K562 (cell line): ENCODE data around the gene KCNA10. TPM values are rescaled to one million over a fixed set of nuclear protein-coding genes. Genes with fewer than 3 reads are reported as not detected.

Source experiments
- ATAC-seq: fragments of 200-7000 bp; cut with Tn5 transposase; 3 replicates; pipeline ENCODE4 v1.9.1; 2020; ENCODE audit warnings: moderate library complexity
- BruUV-seq: library from RNA; stranded (reverse); fragments of 400-500 nt; replicated peaks from 2 replicates; lab custom pipeline; 2021; lab: Mats Ljungman, UMichigan
- CTCF ChIA-PET: fragments of 300-600 bp; formaldehyde crosslinking; extraction: SDS; loops from one replicate; lab custom pipeline; 2021; ENCODE audit warnings: low intra/inter-chr PET ratio; lab: Yijun Ruan, JAX
- POLR2A ChIA-PET: fragments of 300-600, 350-650 bp; sonication (Branson Sonifier 250); formaldehyde crosslinking; extraction: SDS; loops from one replicate; lab custom pipeline; 2021; ENCODE audit warnings: antibody characterized with exemption, inconsistent platforms; lab: Yijun Ruan, JAX
- DNase-seq, 4 experiments: peaks; one replicate each; pipeline versions ENCODE4 v3.0.0 to v3.0.0-alpha.2; 2011 to 2018; ENCODE audit warnings: low spot score in 3 of 4, mixed read lengths in 3 of 4; ENCODE audit errors: extremely low read depth in 1 of 4
- FAIRE-seq: peaks from 2 replicates; lab custom pipeline; 2011; peaks lifted over from hg19 to GRCh38; lab: Jason Lieb, UNC
- H2AFZ ChIP-seq: 2 replicates; pipeline ENCODE4 v1.6.0; 2011; ENCODE audit warnings: low read depth, low read length, control low read depth, inconsistent platforms
- H3K27ac ChIP-seq: fragments of 200-600 bp; 3 replicates; pipeline ENCODE4 v1.8.0; 2011; ENCODE audit warnings: low read depth, mild to moderate bottlenecking, control low read depth, inconsistent platforms, low read length, moderate library complexity, mixed read lengths; ENCODE audit errors: extremely low read depth
- H3K27me3 ChIP-seq, 2 experiments: fragments of 300-600 bp in 1 of 2; 2 replicates in 1 of 2; 3 replicates in 1 of 2; pipeline versions ENCODE4 v1.6.0 to v1.8.0; 2011; ENCODE audit warnings: inconsistent platforms in 2 of 2, low read length in 2 of 2, mild to moderate bottlenecking in 1 of 2, mixed read lengths in 1 of 2, moderate library complexity in 1 of 2; ENCODE audit not compliant: control insufficient read depth in 2 of 2, insufficient read depth in 2 of 2
- H3K36me3 ChIP-seq: fragments of 300-600 bp; 3 replicates; pipeline ENCODE4 v1.8.0; 2011; ENCODE audit warnings: mild to moderate bottlenecking, low read length, inconsistent platforms; ENCODE audit not compliant: control insufficient read depth, insufficient read depth
- H3K4me1 ChIP-seq, 2 experiments: fragments of 200-600 bp in 1 of 2; replicated peaks in 1 of 2; 2 replicates in 1 of 2; 3 replicates in 1 of 2; pipeline versions ENCODE4 v1.5.1 to v1.8.0; 2011; ENCODE audit warnings: inconsistent platforms in 2 of 2, low read length in 2 of 2, mild to moderate bottlenecking in 1 of 2, mixed read lengths in 1 of 2, moderate library complexity in 1 of 2; ENCODE audit not compliant: control insufficient read depth in 2 of 2, insufficient read depth in 2 of 2
- H3K4me2 ChIP-seq: 2 replicates; pipeline ENCODE4 v1.6.1; 2011; ENCODE audit warnings: low read length, control low read depth, inconsistent platforms, mixed read lengths; ENCODE audit not compliant: insufficient read depth
- H3K4me3 ChIP-seq: fragments of 200-600 bp; sonication (generic), shearing (Covaris generic); 2 replicates; pipeline ENCODE4 v1.5.1; 2016; ENCODE audit warnings: control low read depth, inconsistent platforms
- H3K79me2 ChIP-seq: fragments of 200-600 bp; 3 replicates; pipeline ENCODE4 v1.8.0; 2011; ENCODE audit warnings: low read length, inconsistent platforms; ENCODE audit not compliant: control insufficient read depth, insufficient read depth
- H3K9ac ChIP-seq, 2 experiments: 2 replicates each; pipeline versions ENCODE4 v1.6.0 to v1.6.1; 2011; ENCODE audit warnings: low read depth in 2 of 2, low read length in 2 of 2, control low read depth in 1 of 2, inconsistent platforms in 1 of 2, mild to moderate bottlenecking in 1 of 2, mixed read lengths in 1 of 2; ENCODE audit not compliant: insufficient read depth in 1 of 2
- H3K9me1 ChIP-seq: one replicate; pipeline ENCODE4 v1.6.0; 2011; ENCODE audit warnings: inconsistent platforms, mild to moderate bottlenecking, low read length, moderate library complexity; ENCODE audit not compliant: control insufficient read depth, insufficient read depth
- H3K9me3 ChIP-seq: replicated peaks from 2 replicates; pipeline ENCODE4 v1.5.1; 2011; ENCODE audit warnings: low read depth, low read length, inconsistent platforms; ENCODE audit not compliant: control insufficient read depth, insufficient read depth
- H4K20me1 ChIP-seq: replicated peaks from 2 replicates; pipeline ENCODE4 v1.6.1; 2011; ENCODE audit warnings: low read length, inconsistent platforms, mixed read lengths; ENCODE audit not compliant: control insufficient read depth, insufficient read depth
- BACH1 ChIP-seq: fragments of 200-800 bp; sonication (Bioruptor generic); IDR thresholded peaks from 2 replicates; pipeline ENCODE4 v1.6.1; 2016; ENCODE audit warnings: missing genetic modification characterization, missing compliant biosample characterization
- CUX1 ChIP-seq: fragments of 200-800 bp; sonication (Bioruptor generic); IDR thresholded peaks from 2 replicates; pipeline ENCODE4 v1.6.1; 2016; ENCODE audit warnings: missing genetic modification characterization, missing compliant biosample characterization
- FOXJ2 ChIP-seq: fragments of 200-800 bp; sonication (Bioruptor generic); IDR thresholded peaks from 2 replicates; pipeline ENCODE4 v1.6.1; 2016; ENCODE audit warnings: missing genetic modification characterization, missing compliant biosample characterization
- HLTF ChIP-seq: fragments of 450-650 bp; IDR thresholded peaks from 2 replicates; pipeline ENCODE4 v1.6.1; 2016
- POLR2B ChIP-seq: fragments of 450-650 bp; IDR thresholded peaks from 2 replicates; pipeline ENCODE4 v1.6.1; 2018; ENCODE audit warnings: low read depth; ENCODE audit not compliant: partially characterized antibody
- RUNX1 ChIP-seq: sonication (generic); IDR thresholded peaks from 2 replicates; pipeline ENCODE4 v1.6.1; 2016; ENCODE audit warnings: antibody characterized with exemption, low read depth
- SNRNP70 ChIP-seq: fragments of 200-400 bp; formaldehyde crosslinking; optimal IDR thresholded peaks from 2 replicates; pipeline ENCODE3; 2017; ENCODE audit warnings: low read depth, low read length
- TCFL5 ChIP-seq: fragments of 250-450 bp; sonication (Bioruptor Pico); conservative IDR thresholded peaks from 2 replicates; pipeline ENCODE4 v1.6.1; 2021; ENCODE audit warnings: mild to moderate bottlenecking, moderate library complexity, matching md5 sums
- ZKSCAN8 ChIP-seq: fragments of 200-800 bp; sonication (Bioruptor generic); IDR thresholded peaks from 2 replicates; pipeline ENCODE4 v1.6.1; 2016; ENCODE audit warnings: missing genetic modification characterization, missing compliant biosample characterization
- ZNF584 ChIP-seq: fragments of 200-800 bp; sonication (Bioruptor generic); IDR thresholded peaks from 2 replicates; pipeline ENCODE4 v1.6.1; 2016; ENCODE audit warnings: low read depth, mild to moderate bottlenecking, missing genetic modification characterization, missing compliant biosample characterization
- WGBS: fragments of 100-300 bp; shearing (Covaris generic); methylation state at CpG from one replicate; pipeline ENCODE4 v1.1.6; 2016; ENCODE audit warnings: low coverage, mixed read lengths; ENCODE audit not compliant: insufficient coverage; ENCODE audit errors: missing lambda C conversion rate; 5-methylcytosine and 5-hydroxymethylcytosine counted together
- in situ Hi-C: fragments of 300-500 bp; cut with MboI; formaldehyde crosslinking; loops from 4 replicates; pipeline ENCODE4 v1.15.0; 2018; ENCODE audit warnings: inconsistent platforms, mixed read lengths
- intact Hi-C: fragments of 100-400 bp; cut with micrococcal nuclease; formaldehyde crosslinking; loops from 2 replicates; pipeline ENCODE4 v1.14.2; 2022
- polyA plus RNA-seq, 8 experiments: library from polyadenylated mRNA; depleted of rRNA in 4 of 8; stranded (reverse) in 5 of 8; unstranded in 3 of 8; fragments of >200 nt; fragmentation: Nextera tagmentation in 2 of 8; fragmentation: Illumina TruSeq in 1 of 8; extraction: Ambion mirVana in 2 of 8; extraction: Trizol in 1 of 8; gene quantifications; 2 replicates each; pipeline versions ENCODE4 v1.2.1 to v1.2.3, GENCODE V29; 2011 to 2014; ENCODE audit warnings: inconsistent platforms in 1 of 8, missing spikeins in 1 of 8
- total RNA-seq, 7 experiments: library from RNA; depleted of rRNA in 6 of 7; stranded (reverse); fragments of >200 nt in 6 of 7; fragmentation: Illumina TruSeq in 2 of 7; extraction: Trizol in 2 of 7; gene quantifications; 2 replicates each; pipeline versions ENCODE4 v1.2.1 to v1.2.3, GENCODE V29; 2011 to 2021; ENCODE audit warnings: low replicate concordance in 1 of 7
- TF ChIP-seq, protein P1 (sequence below): fragments of 150-350 bp; IDR thresholded peaks from 2 replicates; pipeline ENCODE4 v1.6.1; 2014; ENCODE audit warnings: low read depth, mild to moderate bottlenecking, low read length, borderline replicate concordance
- TF ChIP-seq, protein P2 (sequence below): sonication (generic); IDR thresholded peaks from 2 replicates; pipeline ENCODE4 v1.6.1; 2016

Gene KCNA10
- total and polyA plus RNA-seq, 9 of the 15 experiments (the other 6 are each of a cell fraction or from before 2014, with no cell fraction given), result not detected

GRCh38 chr1:110511436-110511835 lies 7.5 kb downstream of the KCNA10 start:
- H3K9me1 ChIP-seq, result no peaks in the 10 kb centered on the region
- WGBS, result 9% methylated on average over 6 of the region's 6 CpGs
- FAIRE-seq (no peak), DNase-seq (no peak), ATAC-seq (no peak)
- no TSS peak for BruUV-seq
- POLR2A ChIA-PET, result interaction anchor here (1.5 kb wide), 1 partner anchor 9 kb away, joined by 6 read pairs; no protein-coding TSS in a partner anchor
- CTCF ChIA-PET, result no interaction called here
- H2AFZ ChIP-seq, result no peak overlapping the region
- no peak overlapping the region for H3K4me3 ChIP-seq
- no peak overlapping the region for H3K4me2 ChIP-seq
- no peaks in the 10 kb centered on the region for H3K36me3 ChIP-seq
- peaks cover 3% of the 10 kb centered on the region; the same call in 1 of the 2 replicates for H4K20me1 ChIP-seq
- no peaks in the 10 kb centered on the region for H3K79me2 ChIP-seq
- intact Hi-C loops (no loop called here), in situ Hi-C loops (loop anchor here (10.0 kb wide), 1 partner anchor 483 kb away; no protein-coding TSS in a partner anchor)
- no peaks in the 10 kb centered on the region for H3K9me3 ChIP-seq
- no peak overlapping the region for H3K9ac ChIP-seq
- no peak overlapping the region for H3K27ac ChIP-seq
- TF ChIP-seq, protein P1, sequence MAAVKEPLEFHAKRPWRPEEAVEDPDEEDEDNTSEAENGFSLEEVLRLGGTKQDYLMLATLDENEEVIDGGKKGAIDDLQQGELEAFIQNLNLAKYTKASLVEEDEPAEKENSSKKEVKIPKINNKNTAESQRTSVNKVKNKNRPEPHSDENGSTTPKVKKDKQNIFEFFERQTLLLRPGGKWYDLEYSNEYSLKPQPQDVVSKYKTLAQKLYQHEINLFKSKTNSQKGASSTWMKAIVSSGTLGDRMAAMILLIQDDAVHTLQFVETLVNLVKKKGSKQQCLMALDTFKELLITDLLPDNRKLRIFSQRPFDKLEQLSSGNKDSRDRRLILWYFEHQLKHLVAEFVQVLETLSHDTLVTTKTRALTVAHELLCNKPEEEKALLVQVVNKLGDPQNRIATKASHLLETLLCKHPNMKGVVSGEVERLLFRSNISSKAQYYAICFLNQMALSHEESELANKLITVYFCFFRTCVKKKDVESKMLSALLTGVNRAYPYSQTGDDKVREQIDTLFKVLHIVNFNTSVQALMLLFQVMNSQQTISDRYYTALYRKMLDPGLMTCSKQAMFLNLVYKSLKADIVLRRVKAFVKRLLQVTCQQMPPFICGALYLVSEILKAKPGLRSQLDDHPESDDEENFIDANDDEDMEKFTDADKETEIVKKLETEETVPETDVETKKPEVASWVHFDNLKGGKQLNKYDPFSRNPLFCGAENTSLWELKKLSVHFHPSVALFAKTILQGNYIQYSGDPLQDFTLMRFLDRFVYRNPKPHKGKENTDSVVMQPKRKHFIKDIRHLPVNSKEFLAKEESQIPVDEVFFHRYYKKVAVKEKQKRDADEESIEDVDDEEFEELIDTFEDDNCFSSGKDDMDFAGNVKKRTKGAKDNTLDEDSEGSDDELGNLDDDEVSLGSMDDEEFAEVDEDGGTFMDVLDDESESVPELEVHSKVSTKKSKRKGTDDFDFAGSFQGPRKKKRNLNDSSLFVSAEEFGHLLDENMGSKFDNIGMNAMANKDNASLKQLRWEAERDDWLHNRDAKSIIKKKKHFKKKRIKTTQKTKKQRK, result no peak
- TF ChIP-seq ZNF584 (CRISPR knock-in tag) (no peak), ZKSCAN8 (CRISPR knock-in tag) (no peak), FOXJ2 (tag) (no peak), RUNX1 (no peak), BACH1 (no peak), TCFL5 (CRISPR knock-in tag) (no peak), SNRNP70 (no peak), CUX1 (CRISPR knock-in tag) (no peak), HLTF (no peak), POLR2B (no peak)
- TF ChIP-seq, protein P2, sequence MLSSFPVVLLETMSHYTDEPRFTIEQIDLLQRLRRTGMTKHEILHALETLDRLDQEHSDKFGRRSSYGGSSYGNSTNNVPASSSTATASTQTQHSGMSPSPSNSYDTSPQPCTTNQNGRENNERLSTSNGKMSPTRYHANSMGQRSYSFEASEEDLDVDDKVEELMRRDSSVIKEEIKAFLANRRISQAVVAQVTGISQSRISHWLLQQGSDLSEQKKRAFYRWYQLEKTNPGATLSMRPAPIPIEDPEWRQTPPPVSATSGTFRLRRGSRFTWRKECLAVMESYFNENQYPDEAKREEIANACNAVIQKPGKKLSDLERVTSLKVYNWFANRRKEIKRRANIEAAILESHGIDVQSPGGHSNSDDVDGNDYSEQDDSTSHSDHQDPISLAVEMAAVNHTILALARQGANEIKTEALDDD, result no peak
- no peaks in the 10 kb centered on the region for H3K4me1 ChIP-seq
- H3K27me3 ChIP-seq, result peaks cover 11 to 53% of the 10 kb centered on the region in 2 experiments
